A673 (cell line): ENCODE results near the gene MAP2K6. TPM values are rescaled to one million over a fixed set of nuclear protein-coding genes. Genes with fewer than 3 reads are reported as not detected.

Experiments
- BruUV-seq: library from RNA; stranded (reverse); fragments of 400-500 nt; replicated peaks from 2 replicates; lab custom pipeline; 2021; lab: Mats Ljungman, UMichigan
- CTCF ChIA-PET: fragments of 300-600 bp; sonication (Branson Sonifier 250); formaldehyde crosslinking; loops from one replicate; lab custom pipeline; 2022; ENCODE audit warnings: antibody characterized with exemption; lab: Charles Lee
- POLR2A ChIA-PET: fragments of 300-600 bp; sonication (Branson Sonifier 250); formaldehyde crosslinking; loops from one replicate; lab custom pipeline; 2022; ENCODE audit warnings: antibody characterized with exemption; ENCODE audit not compliant: low non-redundant PET; lab: Charles Lee
- DNase-seq: peaks from one replicate; pipeline ENCODE4 v3.0.0-alpha.2; 2015; ENCODE audit warnings: low spot score
- H3K27ac ChIP-seq: fragments of 200-600 bp; sonication (generic); 2 replicates; pipeline ENCODE4 v1.5.1; 2016; ENCODE audit warnings: mixed run types, low read depth, mild to moderate bottlenecking, mixed read lengths, antibody characterized with exemption, low read length; ENCODE audit not compliant: poor library complexity, severe bottlenecking
- H3K27me3 ChIP-seq: fragments of 200-600 bp; sonication (generic); replicated peaks from 2 replicates; pipeline ENCODE4 v1.6.1; 2017; ENCODE audit warnings: mixed run types, low read depth, mild to moderate bottlenecking, mixed read lengths, antibody characterized with exemption, low read length; ENCODE audit not compliant: insufficient read depth, poor library complexity
- H3K36me3 ChIP-seq: fragments of 200-600 bp; sonication (generic); 2 replicates; pipeline ENCODE4 v1.6.1; 2016; ENCODE audit warnings: mixed run types, mild to moderate bottlenecking, mixed read lengths, antibody characterized with exemption, low read length; ENCODE audit not compliant: insufficient read depth, poor library complexity, severe bottlenecking
- H3K4me1 ChIP-seq: fragments of 200-600 bp; sonication (generic); 2 replicates; pipeline ENCODE4 v1.6.1; 2017; ENCODE audit warnings: mixed run types, mild to moderate bottlenecking, mixed read lengths, antibody characterized with exemption, low read length; ENCODE audit not compliant: insufficient read depth, poor library complexity, severe bottlenecking
- H3K4me3 ChIP-seq: fragments of 200-600 bp; sonication (generic); 2 replicates; pipeline ENCODE4 v1.5.1; 2016; ENCODE audit warnings: low read depth, mixed run types, mild to moderate bottlenecking, mixed read lengths, low read length; ENCODE audit not compliant: poor library complexity, severe bottlenecking
- H3K9me3 ChIP-seq: fragments of 200-600 bp; sonication (generic); 2 replicates; pipeline ENCODE4 v1.6.1; 2016; ENCODE audit warnings: mixed run types, low read depth, mild to moderate bottlenecking, mixed read lengths, antibody characterized with exemption, low read length; ENCODE audit not compliant: poor library complexity, severe bottlenecking
- EZH2 ChIP-seq: fragments of 200-600 bp; sonication (generic); IDR thresholded peaks from 2 replicates; pipeline ENCODE4 v1.6.1; 2017; ENCODE audit warnings: borderline replicate concordance, low read depth, mild to moderate bottlenecking, mixed read lengths, antibody characterized with exemption, low read length; ENCODE audit not compliant: poor library complexity, severe bottlenecking
- intact Hi-C: fragments of 100-400 bp; cut with micrococcal nuclease; formaldehyde crosslinking; loops from one replicate; pipeline ENCODE4 v1.10.0; 2022; ENCODE audit not compliant: unreplicated experiment
- total RNA-seq: library from RNA; stranded (reverse); gene quantifications from 2 replicates; pipeline ENCODE4 v1.2.3, GENCODE V29; 2021
- TF ChIP-seq, protein P1 (sequence below): fragments of 300-800, 200-600 bp; sonication (generic); conservative IDR thresholded peaks from 2 replicates; pipeline ENCODE4 v1.5.1; 2017; ENCODE audit warnings: low read depth, mild to moderate bottlenecking, antibody characterized with exemption, low read length, moderate library complexity, mixed read lengths

Gene MAP2K6
- total RNA-seq, 1 experiment from 2014 or later: 14.1 TPM

GRCh38 chr17:69401251-69401650, 13.2 kb upstream of the MAP2K6 start:
- Histone ChIP-seq H3K4me1 (no peaks in the 10 kb centered on the region), H3K27ac (no peak overlapping the region), H3K4me3 (no peak overlapping the region), H3K9me3 (no peaks in the 10 kb centered on the region), H3K27me3 (no peaks in the 10 kb centered on the region), H3K36me3 (no peaks in the 10 kb centered on the region)
- DNase-seq: no peak
- CTCF ChIA-PET: no interaction called here
- POLR2A ChIA-PET: no interaction called here
- BruUV-seq: no TSS peak
- intact Hi-C loops: no loop called here
- no peak for TF ChIP-seq EZH2
- TF ChIP-seq, protein P1, sequence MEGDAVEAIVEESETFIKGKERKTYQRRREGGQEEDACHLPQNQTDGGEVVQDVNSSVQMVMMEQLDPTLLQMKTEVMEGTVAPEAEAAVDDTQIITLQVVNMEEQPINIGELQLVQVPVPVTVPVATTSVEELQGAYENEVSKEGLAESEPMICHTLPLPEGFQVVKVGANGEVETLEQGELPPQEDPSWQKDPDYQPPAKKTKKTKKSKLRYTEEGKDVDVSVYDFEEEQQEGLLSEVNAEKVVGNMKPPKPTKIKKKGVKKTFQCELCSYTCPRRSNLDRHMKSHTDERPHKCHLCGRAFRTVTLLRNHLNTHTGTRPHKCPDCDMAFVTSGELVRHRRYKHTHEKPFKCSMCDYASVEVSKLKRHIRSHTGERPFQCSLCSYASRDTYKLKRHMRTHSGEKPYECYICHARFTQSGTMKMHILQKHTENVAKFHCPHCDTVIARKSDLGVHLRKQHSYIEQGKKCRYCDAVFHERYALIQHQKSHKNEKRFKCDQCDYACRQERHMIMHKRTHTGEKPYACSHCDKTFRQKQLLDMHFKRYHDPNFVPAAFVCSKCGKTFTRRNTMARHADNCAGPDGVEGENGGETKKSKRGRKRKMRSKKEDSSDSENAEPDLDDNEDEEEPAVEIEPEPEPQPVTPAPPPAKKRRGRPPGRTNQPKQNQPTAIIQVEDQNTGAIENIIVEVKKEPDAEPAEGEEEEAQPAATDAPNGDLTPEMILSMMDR: no peak

GRCh38 chr17:69402052-69402451, 12.4 kb upstream of the MAP2K6 start:
- H3K4me1 ChIP-seq: no peaks in the 10 kb centered on the region
- no TSS peak for BruUV-seq
- no peaks in the 10 kb centered on the region for H3K36me3 ChIP-seq
- DNase-seq: no peak
- no peaks in the 10 kb centered on the region for H3K27me3 ChIP-seq
- no peak overlapping the region for H3K27ac ChIP-seq
- TF ChIP-seq EZH2: no peak
- TF ChIP-seq, protein P1: no peak
- no peaks in the 10 kb centered on the region for H3K9me3 ChIP-seq
- H3K4me3 ChIP-seq: no peak overlapping the region
- intact Hi-C loops: no loop called here
- ChIA-PET POLR2A (interaction anchor here (0.7 kb wide), 2 partner anchors 8 to 845 kb away, joined by 6 to 7 read pairs; no protein-coding TSS in a partner anchor), CTCF (no interaction called here)

DNA sequence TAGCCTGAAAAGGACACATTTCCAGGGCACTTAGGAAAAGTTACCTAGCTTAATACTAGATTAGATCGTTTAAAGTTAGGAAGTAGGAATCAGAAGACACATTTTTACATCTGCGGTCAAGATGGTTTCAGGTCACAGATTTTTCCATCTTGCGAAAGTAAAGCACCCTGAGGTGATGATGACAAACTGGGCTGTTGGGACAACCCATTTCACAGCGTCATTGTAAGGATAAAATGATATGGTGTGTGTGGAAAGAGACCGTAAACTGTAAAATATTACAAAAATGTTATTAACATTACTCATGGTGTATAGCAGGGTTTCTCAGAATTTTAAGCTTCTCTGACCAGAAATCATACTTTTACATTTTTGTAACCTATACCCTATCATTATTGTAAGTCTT, 10.1 kb upstream of the MAP2K6 start:
- Histone ChIP-seq H3K36me3 (no peaks in the 10 kb centered on the region), H3K4me3 (no peak overlapping the region), H3K27ac (no peak overlapping the region), H3K4me1 (no peaks in the 10 kb centered on the region), H3K9me3 (no peaks in the 10 kb centered on the region), H3K27me3 (no peaks in the 10 kb centered on the region)
- CTCF ChIA-PET: interaction anchor here (1.0 kb wide), 1 partner anchor 10 kb away, joined by 3 read pairs; no protein-coding TSS in a partner anchor
- DNase-seq: no peak
- POLR2A ChIA-PET: no interaction called here
- no TSS peak for BruUV-seq
- intact Hi-C loops: no loop called here
- TF ChIP-seq, protein P1: no peak
- TF ChIP-seq EZH2: no peak
